Natural killer cell (primary cell): ENCODE measurements around the gene SYTL5. TPM values are rescaled to one million over a fixed set of nuclear protein-coding genes. Genes with fewer than 3 reads are reported as not detected.
"Not testable (repeated sequence)": the region's sequence is repeated elsewhere in the genome, so short reads cannot be mapped to it uniquely, and the experiment has no call there.

Experiments used
- ATAC-seq, 3 donors: fragments of 150-1000 bp in 2 of 3; fragments of 200-7000 bp in 1 of 3; cut with Tn5 transposase; 1 replicate in 1 of 3; 2 replicates in 2 of 3; pipeline ENCODE4 v1.10.0; 2021; ENCODE audit warnings: mild to moderate bottlenecking in 2 of 3, moderate library complexity in 2 of 3
- DNase-seq, 2 donors: peaks; one replicate each; pipeline versions ENCODE4 v3.0.0 to v3.0.0-alpha.2; 2013 to 2021; ENCODE audit warnings: mixed read lengths in 1 of 2
- H3K27ac ChIP-seq: one replicate; pipeline ENCODE4 v1.5.1; 2013; ENCODE audit warnings: mild to moderate bottlenecking, low read length
- H3K27me3 ChIP-seq: one replicate; pipeline ENCODE4 v1.6.1; 2013; ENCODE audit warnings: low read length; ENCODE audit not compliant: control insufficient read depth, insufficient read depth
- H3K36me3 ChIP-seq: one replicate; pipeline ENCODE4 v1.6.1; 2013; ENCODE audit warnings: low read length; ENCODE audit not compliant: control insufficient read depth, insufficient read depth
- H3K4me1 ChIP-seq: one replicate; pipeline ENCODE4 v1.6.1; 2013; ENCODE audit warnings: low read length; ENCODE audit not compliant: control insufficient read depth, insufficient read depth
- H3K4me3 ChIP-seq: one replicate; pipeline ENCODE4 v1.5.1; 2013; ENCODE audit warnings: low read length
- H3K9me3 ChIP-seq: one replicate; pipeline ENCODE4 v1.6.1; 2013; ENCODE audit warnings: low read length; ENCODE audit not compliant: control insufficient read depth, insufficient read depth
- H3K27ac Mint-ChIP-seq, 2 donors: one replicate each; pipeline ENCODE4 v1.8.0; 2022; ENCODE audit warnings: mild to moderate bottlenecking in 2 of 2, mixed read lengths in 2 of 2, moderate library complexity in 1 of 2
- H3K27me3 Mint-ChIP-seq, 2 donors: one replicate each; pipeline ENCODE4 v1.8.0; 2022; ENCODE audit warnings: low read depth in 2 of 2, mixed read lengths in 2 of 2
- H3K36me3 Mint-ChIP-seq: one replicate; pipeline ENCODE4 v1.8.0; 2022; ENCODE audit warnings: mixed read lengths
- H3K4me1 Mint-ChIP-seq, 2 donors: one replicate each; pipeline ENCODE4 v1.8.0; 2022; ENCODE audit warnings: mixed read lengths in 2 of 2
- H3K4me3 Mint-ChIP-seq: one replicate; pipeline ENCODE4 v1.8.0; 2022; ENCODE audit warnings: mild to moderate bottlenecking, moderate library complexity, mixed read lengths
- H3K9me3 Mint-ChIP-seq, 2 donors: one replicate each; pipeline ENCODE4 v1.8.0; 2022; ENCODE audit warnings: mixed read lengths in 2 of 2
- CTCF ChIP-seq: fragments of 200-600 bp; IDR thresholded peaks from one replicate; pipeline ENCODE4 v1.8.0; 2022; ENCODE audit warnings: antibody characterized with exemption
- WGBS: methylation state at CpG from one replicate; pipeline ENCODE4 v1.1.7; 2013; ENCODE audit warnings: missing lambda C conversion rate; ENCODE audit not compliant: insufficient coverage; 5-methylcytosine and 5-hydroxymethylcytosine counted together
- intact Hi-C: fragments of 100-400 bp; cut with micrococcal nuclease; formaldehyde crosslinking; loops from one replicate; pipeline ENCODE4 v1.14.2; 2022
- total RNA-seq, 4 donors: library from RNA; stranded (reverse); fragments of 120-200 nt in 1 of 4; gene quantifications; one replicate each; pipeline versions ENCODE4 v1.2.3 to v1.2.4, GENCODE V29; 2013 to 2022

Gene SYTL5
- total RNA-seq, 3 donors from 2014 or later (not counting 1 experiment from before 2014, with no cell fraction given), result 0.05 TPM; not detected in 2

GRCh38 chrX:37984880-37985279, 21.5 kb upstream of the SYTL5 start:
- Mint-ChIP-seq H3K36me3 (no peaks in the 10 kb centered on the region), H3K9me3 (no peaks in the 10 kb centered on the region), H3K4me3 (no peak overlapping the region), H3K27me3 (peaks cover 0 to 23% of the 10 kb centered on the region in 2 donors), H3K27ac (no peak overlapping the region), H3K4me1 (no peaks in the 10 kb centered on the region)
- no peaks in the 10 kb centered on the region for H3K4me1 ChIP-seq
- DNase-seq (no peak), ATAC-seq (no peak)
- intact Hi-C loops, result no loop called here
- H3K27ac ChIP-seq, result no peak overlapping the region
- H3K4me3 ChIP-seq, result no peak overlapping the region
- H3K9me3 ChIP-seq, result no peaks in the 10 kb centered on the region
- no peaks in the 10 kb centered on the region for H3K36me3 ChIP-seq
- H3K27me3 ChIP-seq, result no peaks in the 10 kb centered on the region
- TF ChIP-seq CTCF, result no peak

GRCh38 chrX:37986893-37987292, 19.5 kb upstream of the SYTL5 start:
- Mint-ChIP-seq H3K9me3 (no peaks in the 10 kb centered on the region), H3K36me3 (no peaks in the 10 kb centered on the region), H3K4me1 (no peaks in the 10 kb centered on the region), H3K27ac (no peak overlapping the region), H3K4me3 (no peak overlapping the region), H3K27me3 (peaks cover 0 to 14% of the 10 kb centered on the region in 2 donors)
- no peak for DNase-seq
- Histone ChIP-seq H3K36me3 (no peaks in the 10 kb centered on the region), H3K4me3 (no peak overlapping the region), H3K9me3 (no peaks in the 10 kb centered on the region), H3K27me3 (no peaks in the 10 kb centered on the region), H3K4me1 (no peaks in the 10 kb centered on the region), H3K27ac (no peak overlapping the region)
- WGBS, result 100% methylated on average over 1 of the region's 1 CpG
- no peak for ATAC-seq
- intact Hi-C loops, result no loop called here
- no peak for TF ChIP-seq CTCF

- DNase-seq (no peak), ATAC-seq (no peak)
- no peaks in the 10 kb centered on the region for H3K4me1 ChIP-seq
- no peak overlapping the region for H3K4me3 ChIP-seq
- no peaks in the 10 kb centered on the region for H3K9me3 ChIP-seq
- intact Hi-C loops, result no loop called here
- Mint-ChIP-seq H3K4me3 (no peak overlapping the region), H3K9me3 (no peaks in the 10 kb centered on the region), H3K27ac (no peak overlapping the region), H3K27me3 (peaks cover 0 to 9% of the 10 kb centered on the region in 2 donors), H3K4me1 (no peaks in the 10 kb centered on the region), H3K36me3 (no peaks in the 10 kb centered on the region)
- H3K36me3 ChIP-seq, result no peaks in the 10 kb centered on the region
- no peak overlapping the region for H3K27ac ChIP-seq
- no peak for TF ChIP-seq CTCF
- H3K27me3 ChIP-seq, result no peaks in the 10 kb centered on the region
Measured at GRCh38 chrX:37989304-37989703, 17.0 kb upstream of the SYTL5 start.

GRCh38 chrX:37991303-37991702, 15.1 kb upstream of the SYTL5 start:
- H3K27ac Mint-ChIP-seq, H3K4me1 Mint-ChIP-seq, H3K4me3 Mint-ChIP-seq, H3K36me3 ChIP-seq, ATAC-seq, H3K27me3 Mint-ChIP-seq, DNase-seq, H3K4me1 ChIP-seq, intact Hi-C loops, H3K27ac ChIP-seq, H3K27me3 ChIP-seq, H3K36me3 Mint-ChIP-seq, H3K4me3 ChIP-seq, H3K9me3 ChIP-seq, H3K9me3 Mint-ChIP-seq: not testable (repeated sequence)
- WGBS, result 72% methylated on average over 6 of the region's 6 CpGs
